HEK293T (cell line): ENCODE data around the gene GALNT16.

ENCODE experiments used
- FOXK2 ChIP-seq: fragments of 450-650 bp; IDR thresholded peaks from 2 replicates; pipeline ENCODE4 v1.6.1; 2016; ENCODE audit warnings: mild to moderate bottlenecking
- L3MBTL2 ChIP-seq: fragments of 450-650 bp; conservative IDR thresholded peaks from 2 replicates; pipeline ENCODE4 v1.6.1; 2016; ENCODE audit warnings: mild to moderate bottlenecking
- PKNOX1 ChIP-seq: fragments of 450-650 bp; IDR thresholded peaks from 2 replicates; pipeline ENCODE4 v1.6.1; 2016
- SP1 ChIP-seq: fragments of 450-650 bp; IDR thresholded peaks from 2 replicates; pipeline ENCODE4 v1.6.1; 2017
- SUZ12 ChIP-seq: fragments of 450-650 bp; IDR thresholded peaks from 2 replicates; pipeline ENCODE4 v1.6.1; 2016; ENCODE audit warnings: mild to moderate bottlenecking
- TARDBP ChIP-seq: fragments of 450-650 bp; IDR thresholded peaks from 2 replicates; pipeline ENCODE4 v1.6.1; 2016
- ZNF384 ChIP-seq: fragments of 450-650 bp; IDR thresholded peaks from 2 replicates; pipeline ENCODE4 v1.6.1; 2016

- TF ChIP-seq SUZ12 (no peak), ZNF384 (no peak), FOXK2 (no peak), TARDBP (no peak), L3MBTL2 (no peak), PKNOX1 (no peak), SP1 (no peak)
These were observed 53.2 kb downstream of the GALNT16 start for GRCh38 chr14:69313176-69313575.
